ENCODE results near the gene RBM38. TPM values are rescaled to one million over a fixed set of nuclear protein-coding genes. Genes with fewer than 3 reads are reported as not detected.

Gene RBM38
- total RNA-seq, 2 donors from 2014 or later, result 41.3 to 43.1 TPM

GRCh38 chr20:57421253-57422220 lies 30.3 kb downstream of the RBM38 start:
- intact Hi-C loops (cut with DNase I), result no loop called here
- Histone ChIP-seq H3K9me3 (no peaks in the 10 kb centered on the region), H3K27ac (no peak overlapping the region), H3K9ac (ENCODE audit: low read depth in 2 of 2, low read length in 2 of 2) (no peak overlapping the region), H3K4me1 (no peaks in the 10 kb centered on the region), H3K36me3 (no peaks in the 10 kb centered on the region), H3K27me3 (no peaks in the 10 kb centered on the region), H3K4me3 (no peak overlapping the region)
- no peak for TF ChIP-seq CTCF (IDR thresholded peaks at IDR 0.05)
- no peak for DNase-seq

- no peak for DNase-seq
- no peak for TF ChIP-seq CTCF (IDR thresholded peaks at IDR 0.05)
- intact Hi-C loops (cut with DNase I), result no loop called here
- Histone ChIP-seq H3K27me3 (no peaks in the 10 kb centered on the region), H3K36me3 (no peaks in the 10 kb centered on the region), H3K4me3 (no peak overlapping the region), H3K9ac (ENCODE audit: low read depth in 2 of 2, low read length in 2 of 2) (no peak overlapping the region), H3K9me3 (no peaks in the 10 kb centered on the region), H3K4me1 (no peaks in the 10 kb centered on the region), H3K27ac (no peak overlapping the region)
Observed at GRCh38 chr20:57422254-57422653, 31.1 kb downstream of the RBM38 start.

- Histone ChIP-seq H3K9ac (ENCODE audit: low read depth in 2 of 2, low read length in 2 of 2) (no peak overlapping the region), H3K36me3 (no peaks in the 10 kb centered on the region), H3K4me1 (no peaks in the 10 kb centered on the region), H3K9me3 (no peaks in the 10 kb centered on the region), H3K27me3 (no peaks in the 10 kb centered on the region), H3K4me3 (no peak overlapping the region), H3K27ac (no peak overlapping the region)
- TF ChIP-seq CTCF (IDR thresholded peaks at IDR 0.05), result no peak
- DNase-seq, result no peak
- intact Hi-C loops (cut with DNase I), result no loop called here
Observed at GRCh38 chr20:57425150-57426013, 34.2 kb downstream of the RBM38 start.

GRCh38 chr20:57426271-57426689 lies 35.1 kb downstream of the RBM38 start:
- no peaks in the 10 kb centered on the region for H3K4me1 ChIP-seq
- H3K27me3 ChIP-seq, result no peaks in the 10 kb centered on the region
- intact Hi-C loops (cut with DNase I), result no loop called here
- H3K9ac ChIP-seq (ENCODE audit: low read depth in 2 of 2, low read length in 2 of 2), result no peak overlapping the region
- no peak overlapping the region for H3K27ac ChIP-seq
- no peaks in the 10 kb centered on the region for H3K9me3 ChIP-seq
- no peak overlapping the region for H3K4me3 ChIP-seq
- no peak for TF ChIP-seq CTCF (IDR thresholded peaks at IDR 0.05)
- H3K36me3 ChIP-seq, result no peaks in the 10 kb centered on the region
- no peak for DNase-seq

GRCh38 chr20:57426831-57427230 lies 35.6 kb downstream of the RBM38 start:
- Histone ChIP-seq H3K4me3 (no peak overlapping the region), H3K9me3 (no peaks in the 10 kb centered on the region), H3K27me3 (no peaks in the 10 kb centered on the region), H3K9ac (ENCODE audit: low read depth in 2 of 2, low read length in 2 of 2) (no peak overlapping the region), H3K27ac (no peak overlapping the region), H3K36me3 (no peaks in the 10 kb centered on the region), H3K4me1 (no peaks in the 10 kb centered on the region)
- no peak for DNase-seq
- TF ChIP-seq CTCF (IDR thresholded peaks at IDR 0.05), result no peak
- intact Hi-C loops (cut with DNase I), result no loop called here
